Panc1 (cell line): Measurements from ENCODE around the gene PNKD. TPM values are rescaled to one million over a fixed set of nuclear protein-coding genes. Genes with fewer than 3 reads are reported as not detected.
A peak's percentile ranks its signal among the peaks of the same experiment; 100 is the strongest.

ENCODE experiments used
- ATAC-seq: fragments of 200-7000 bp; cut with Tn5 transposase; 2 replicates; pipeline ENCODE4 v1.9.1; 2020; ENCODE audit warnings: mild to moderate bottlenecking, moderate library complexity
- BruUV-seq: library from RNA; stranded (reverse); fragments of 400-500 nt; replicated peaks from 2 replicates; lab custom pipeline; 2021; lab: Mats Ljungman, UMichigan
- CTCF ChIA-PET: fragments of 300-600 bp; sonication (Branson Sonifier 250); formaldehyde crosslinking; loops from one replicate; lab custom pipeline; 2022; ENCODE audit warnings: antibody characterized with exemption; lab: Charles Lee
- POLR2A ChIA-PET: fragments of 300-600 bp; sonication (Branson Sonifier 250); formaldehyde crosslinking; loops from one replicate; lab custom pipeline; 2022; ENCODE audit warnings: antibody characterized with exemption; lab: Charles Lee
- DNase-seq: peaks from one replicate; pipeline ENCODE4 v3.0.0-alpha.2; 2010; ENCODE audit warnings: low read depth, low spot score
- H3K27ac ChIP-seq: 2 replicates; pipeline ENCODE4 v1.5.1; 2011; ENCODE audit warnings: mild to moderate bottlenecking, low read length, inconsistent platforms
- H3K27me3 ChIP-seq: fragments of 200-500 bp; sonication (Bioruptor generic); 2 replicates; pipeline ENCODE4 v1.6.0; 2014; ENCODE audit warnings: low read length, inconsistent platforms; ENCODE audit not compliant: control insufficient read depth, insufficient read depth
- H3K36me3 ChIP-seq: fragments of 200-500 bp; sonication (Bioruptor generic); 2 replicates; pipeline ENCODE4 v1.5.1; 2014; ENCODE audit warnings: inconsistent platforms, mild to moderate bottlenecking, low read length, moderate library complexity; ENCODE audit not compliant: control insufficient read depth, insufficient read depth
- H3K4me1 ChIP-seq: 2 replicates; pipeline ENCODE4 v1.5.1; 2011; ENCODE audit warnings: inconsistent platforms, mild to moderate bottlenecking, low read length, moderate library complexity; ENCODE audit not compliant: control insufficient read depth, insufficient read depth
- H3K4me3 ChIP-seq, 2 experiments: 2 replicates each; pipeline ENCODE4 v1.5.1; 2011 to 2012; ENCODE audit warnings: low read depth in 2 of 2, low read length in 2 of 2, mild to moderate bottlenecking in 2 of 2, inconsistent platforms in 1 of 2, moderate library complexity in 1 of 2
- H3K9me3 ChIP-seq: fragments of 200-500 bp; sonication (Bioruptor generic); 2 replicates; pipeline ENCODE4 v1.5.1; 2014; ENCODE audit warnings: low read depth, mild to moderate bottlenecking, inconsistent platforms, low read length, moderate library complexity; ENCODE audit not compliant: control insufficient read depth, insufficient read depth
- CTCF ChIP-seq: fragments of 450-650 bp; IDR thresholded peaks from 2 replicates; pipeline ENCODE4 v1.5.1; 2017; ENCODE audit warnings: mild to moderate bottlenecking
- POLR2AphosphoS5 ChIP-seq: IDR thresholded peaks from 2 replicates; pipeline ENCODE4 v1.6.1; 2012; ENCODE audit warnings: mild to moderate bottlenecking, low read depth, low read length, moderate library complexity
- SIN3A ChIP-seq: IDR thresholded peaks from 2 replicates; pipeline ENCODE4 v1.6.1; 2012; ENCODE audit warnings: low read depth, mild to moderate bottlenecking, low read length, moderate library complexity, borderline replicate concordance; ENCODE audit not compliant: insufficient read depth
- TCF7L2 ChIP-seq: IDR thresholded peaks from 2 replicates; pipeline ENCODE4 v1.6.1; 2011; ENCODE audit warnings: mild to moderate bottlenecking, low read depth, low read length, inconsistent platforms
- in situ Hi-C: cut with HindIII; loops from 2 replicates; pipeline ENCODE4 v1.10.0; 2016; ENCODE audit warnings: low sequenced_read_pairs, low pct_unique_long_range_greater_than_20kb
- intact Hi-C: fragments of 100-400 bp; cut with micrococcal nuclease; formaldehyde crosslinking; loops from one replicate; pipeline ENCODE4 v1.10.0; 2022; ENCODE audit not compliant: unreplicated experiment
- total RNA-seq: library from RNA; stranded (reverse); gene quantifications from one replicate; pipeline ENCODE4 v1.2.1, GENCODE V29; 2021; ENCODE audit not compliant: unreplicated experiment
- TF ChIP-seq, protein P1 (sequence below), 2 experiments: IDR thresholded peaks; 2 replicates each; pipeline ENCODE4 v1.6.1; 2011 to 2012; ENCODE audit warnings: low read depth in 2 of 2, control low read depth in 1 of 2, low read length in 1 of 2, mild to moderate bottlenecking in 1 of 2, moderate library complexity in 1 of 2; ENCODE audit not compliant: insufficient read depth in 1 of 2

PNKD gene
- total RNA-seq, 1 experiment from 2014 or later, result 49.0 TPM

- H3K27me3 ChIP-seq, result no peaks in the 10 kb centered on the region
- H3K9me3 ChIP-seq, result no peaks in the 10 kb centered on the region
- BruUV-seq, result no TSS peak
- DNase-seq, result no peak
- H3K27ac ChIP-seq, result no peak overlapping the region
- H3K4me1 ChIP-seq, result no peaks in the 10 kb centered on the region
- POLR2A ChIA-PET, result interaction anchor here (1.4 kb wide), 1 partner anchor 12 kb away, joined by 5 read pairs; no protein-coding TSS in a partner anchor
- intact Hi-C loops, result no loop called here
- CTCF ChIA-PET, result interaction anchor here (0.7 kb wide), 2 partner anchors 12 to 45 kb away, joined by 5 to 12 read pairs; no protein-coding TSS in a partner anchor
- H3K36me3 ChIP-seq, result peaks cover 31% of the 10 kb centered on the region
- peak; percentile 77; the same call in 1 of the 2 replicates for ATAC-seq
- in situ Hi-C loops, result no loop called here
- H3K4me3 ChIP-seq, result no peak overlapping the region
- TF ChIP-seq CTCF (no peak; the same call in 1 of the 2 replicates), TCF7L2 (no peak), SIN3A (no peak), POLR2AphosphoS5 (no peak)
- TF ChIP-seq, protein P1, sequence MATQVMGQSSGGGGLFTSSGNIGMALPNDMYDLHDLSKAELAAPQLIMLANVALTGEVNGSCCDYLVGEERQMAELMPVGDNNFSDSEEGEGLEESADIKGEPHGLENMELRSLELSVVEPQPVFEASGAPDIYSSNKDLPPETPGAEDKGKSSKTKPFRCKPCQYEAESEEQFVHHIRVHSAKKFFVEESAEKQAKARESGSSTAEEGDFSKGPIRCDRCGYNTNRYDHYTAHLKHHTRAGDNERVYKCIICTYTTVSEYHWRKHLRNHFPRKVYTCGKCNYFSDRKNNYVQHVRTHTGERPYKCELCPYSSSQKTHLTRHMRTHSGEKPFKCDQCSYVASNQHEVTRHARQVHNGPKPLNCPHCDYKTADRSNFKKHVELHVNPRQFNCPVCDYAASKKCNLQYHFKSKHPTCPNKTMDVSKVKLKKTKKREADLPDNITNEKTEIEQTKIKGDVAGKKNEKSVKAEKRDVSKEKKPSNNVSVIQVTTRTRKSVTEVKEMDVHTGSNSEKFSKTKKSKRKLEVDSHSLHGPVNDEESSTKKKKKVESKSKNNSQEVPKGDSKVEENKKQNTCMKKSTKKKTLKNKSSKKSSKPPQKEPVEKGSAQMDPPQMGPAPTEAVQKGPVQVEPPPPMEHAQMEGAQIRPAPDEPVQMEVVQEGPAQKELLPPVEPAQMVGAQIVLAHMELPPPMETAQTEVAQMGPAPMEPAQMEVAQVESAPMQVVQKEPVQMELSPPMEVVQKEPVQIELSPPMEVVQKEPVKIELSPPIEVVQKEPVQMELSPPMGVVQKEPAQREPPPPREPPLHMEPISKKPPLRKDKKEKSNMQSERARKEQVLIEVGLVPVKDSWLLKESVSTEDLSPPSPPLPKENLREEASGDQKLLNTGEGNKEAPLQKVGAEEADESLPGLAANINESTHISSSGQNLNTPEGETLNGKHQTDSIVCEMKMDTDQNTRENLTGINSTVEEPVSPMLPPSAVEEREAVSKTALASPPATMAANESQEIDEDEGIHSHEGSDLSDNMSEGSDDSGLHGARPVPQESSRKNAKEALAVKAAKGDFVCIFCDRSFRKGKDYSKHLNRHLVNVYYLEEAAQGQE (IDR thresholded peaks at IDR 0.05; ENCODE audit: insufficient read depth in 1 of 2, low read depth in 2 of 2, low read length in 1 of 2), result no peak
Observed at GRCh38 chr2:218230882-218231281, 39.4 kb upstream of the PNKD start.

GRCh38 chr2:218233543-218233942 lies 36.8 kb upstream of the PNKD start:
- intact Hi-C loops, result no loop called here
- Histone ChIP-seq H3K4me3 (no peak overlapping the region), H3K36me3 (peaks cover 30% of the 10 kb centered on the region), H3K27me3 (no peaks in the 10 kb centered on the region), H3K27ac (no peak overlapping the region), H3K9me3 (no peaks in the 10 kb centered on the region), H3K4me1 (no peaks in the 10 kb centered on the region)
- in situ Hi-C loops, result no loop called here
- no TSS peak for BruUV-seq
- POLR2A ChIA-PET, result no interaction called here
- TF ChIP-seq TCF7L2 (no peak), CTCF (no peak), POLR2AphosphoS5 (no peak), SIN3A (no peak)
- TF ChIP-seq, protein P1 (IDR thresholded peaks at IDR 0.05; ENCODE audit: insufficient read depth in 1 of 2, low read depth in 2 of 2, low read length in 1 of 2), result no peak
- CTCF ChIA-PET, result interaction anchor here (0.7 kb wide), 1 partner anchor 47 kb away, joined by 3 read pairs; no protein-coding TSS in a partner anchor
- ATAC-seq (no peak), DNase-seq (no peak)
